Subcutaneous adipose tissue (tissue), 4 donors: ENCODE data around the gene SPSB1. TPM values are rescaled to one million over a fixed set of nuclear protein-coding genes. Genes with fewer than 3 reads are reported as not detected.

ENCODE experiments used
- CTCF ChIP-seq: fragments of 450-650 bp; IDR thresholded peaks from one replicate; pipeline ENCODE4 v1.5.1; 2016; ENCODE audit warnings: low read depth, mild to moderate bottlenecking, control low read depth, antibody characterized with exemption, moderate library complexity
- total RNA-seq, 4 donors: library from RNA; depleted of rRNA; stranded (reverse); fragments of >200 nt; gene quantifications; one replicate each; pipeline ENCODE4 v1.1.0, GENCODE V29; 2016

SPSB1 gene
- total RNA-seq, 4 donors from 2014 or later, result 39.8 to 87.8 (median 53.6) TPM

DNA sequence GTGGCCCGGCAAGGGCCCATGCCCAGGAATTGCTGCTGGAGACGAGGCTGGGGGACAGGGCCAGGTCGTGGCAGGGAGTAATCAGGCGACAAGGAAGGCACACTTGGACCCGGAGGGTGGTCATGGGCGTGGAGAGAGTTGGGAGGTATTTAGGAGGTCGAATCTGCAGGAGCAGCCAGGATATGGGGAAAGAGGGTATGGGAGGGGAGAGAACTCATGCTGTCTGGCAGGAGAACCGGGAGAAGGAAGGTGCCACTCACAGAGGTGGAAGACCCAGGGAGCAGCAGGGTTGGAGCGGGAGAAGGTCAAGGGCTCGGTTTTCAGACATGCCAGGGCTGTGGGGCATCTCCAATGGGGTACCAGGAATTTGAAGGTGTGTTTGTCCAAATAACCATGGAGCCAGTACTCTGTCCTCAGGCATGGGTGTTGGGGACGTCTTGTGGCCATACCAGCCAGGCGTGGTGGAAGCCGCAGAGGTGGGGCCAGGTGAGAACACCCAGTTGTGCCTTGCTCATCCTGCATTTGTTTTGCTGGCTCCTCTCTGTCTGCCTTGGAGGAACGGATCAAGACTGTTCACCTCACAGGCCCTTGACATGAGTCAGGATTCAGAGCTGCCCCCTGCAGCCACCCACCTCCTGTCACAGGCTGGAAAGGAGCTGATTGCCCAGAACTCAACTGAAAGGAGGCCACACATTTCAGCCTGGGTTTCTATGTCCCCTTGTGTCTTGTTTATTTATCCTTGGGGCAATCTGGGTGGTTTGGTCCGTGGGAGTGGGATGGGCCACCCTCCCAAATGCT is 111.6 kb downstream of the SPSB1 start:
- TF ChIP-seq CTCF, result no peak

GRCh38 chr1:9406111-9406510 is 113.4 kb downstream of the SPSB1 start:
- TF ChIP-seq CTCF, result no peak

DNA sequence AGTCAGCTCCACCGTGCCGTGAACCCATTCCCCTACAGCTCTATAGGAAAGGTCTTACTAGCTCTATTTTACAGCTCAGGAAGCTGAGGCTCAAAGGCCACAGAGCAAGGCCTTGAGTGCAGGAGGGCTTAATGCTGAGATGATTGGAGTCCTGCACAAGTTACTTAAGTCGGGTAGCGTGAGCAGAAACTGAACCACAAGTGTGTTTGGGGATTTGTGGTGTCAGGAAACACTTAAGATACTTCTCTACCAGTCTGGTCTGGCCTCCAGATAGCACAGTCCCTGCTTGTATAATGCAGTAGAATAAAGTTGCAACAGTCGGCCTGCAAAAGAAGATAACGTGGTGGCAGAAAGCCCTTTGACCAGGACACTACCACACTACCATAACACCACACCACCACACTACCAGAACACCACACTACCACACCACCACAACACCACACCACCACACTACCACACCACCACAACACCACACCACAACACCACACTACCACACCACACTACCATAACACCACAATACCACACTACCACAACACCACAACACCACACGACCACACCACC is 118.1 kb downstream of the SPSB1 start:
- no peak for TF ChIP-seq CTCF

DNA sequence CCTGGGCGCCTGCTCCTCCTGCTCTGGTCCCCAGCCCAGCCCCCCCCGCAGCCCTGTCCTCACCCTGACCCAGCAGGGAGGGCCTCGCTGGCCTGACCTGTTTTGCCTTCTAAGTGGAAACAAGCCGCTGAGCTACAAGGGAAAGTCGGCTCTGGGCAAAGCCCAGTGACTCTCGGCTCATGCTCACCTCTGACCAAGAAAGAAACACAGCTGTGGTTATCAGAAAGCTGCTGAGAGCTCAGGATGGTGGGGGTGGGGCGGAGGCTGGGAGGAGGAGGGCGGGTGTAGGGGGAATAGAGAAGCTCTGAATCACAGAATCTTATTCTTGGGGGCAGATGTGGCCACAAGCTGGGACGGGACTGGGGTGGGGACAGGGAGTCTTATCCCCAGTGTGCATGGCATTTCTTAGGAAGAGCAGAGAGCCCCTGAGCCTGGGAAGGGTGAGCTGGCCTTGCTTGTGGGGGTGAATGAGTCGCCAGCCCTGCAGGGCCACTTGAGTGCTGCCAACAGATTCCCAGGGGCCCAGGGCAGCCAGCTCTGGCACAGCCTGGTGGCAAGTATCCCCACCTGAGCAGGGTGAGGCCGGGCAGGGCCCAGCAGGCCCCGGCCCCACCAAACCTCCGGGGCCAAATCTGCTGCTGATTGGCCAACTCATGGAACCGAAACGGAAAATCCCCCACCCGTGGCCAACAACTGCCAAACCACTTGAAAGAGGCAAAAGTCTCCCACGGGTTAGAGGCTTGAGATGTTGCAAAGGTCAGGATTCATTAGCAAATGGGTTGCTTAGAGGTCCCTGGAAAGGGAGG is 120.6 kb downstream of the SPSB1 start:
- TF ChIP-seq CTCF, result no peak

- TF ChIP-seq CTCF, result no peak
These were observed 121.2 kb downstream of the SPSB1 start for GRCh38 chr1:9413877-9414213.

GRCh38 chr1:9416506-9416905 is 123.8 kb downstream of the SPSB1 start:
- TF ChIP-seq CTCF, result no peak

DNA sequence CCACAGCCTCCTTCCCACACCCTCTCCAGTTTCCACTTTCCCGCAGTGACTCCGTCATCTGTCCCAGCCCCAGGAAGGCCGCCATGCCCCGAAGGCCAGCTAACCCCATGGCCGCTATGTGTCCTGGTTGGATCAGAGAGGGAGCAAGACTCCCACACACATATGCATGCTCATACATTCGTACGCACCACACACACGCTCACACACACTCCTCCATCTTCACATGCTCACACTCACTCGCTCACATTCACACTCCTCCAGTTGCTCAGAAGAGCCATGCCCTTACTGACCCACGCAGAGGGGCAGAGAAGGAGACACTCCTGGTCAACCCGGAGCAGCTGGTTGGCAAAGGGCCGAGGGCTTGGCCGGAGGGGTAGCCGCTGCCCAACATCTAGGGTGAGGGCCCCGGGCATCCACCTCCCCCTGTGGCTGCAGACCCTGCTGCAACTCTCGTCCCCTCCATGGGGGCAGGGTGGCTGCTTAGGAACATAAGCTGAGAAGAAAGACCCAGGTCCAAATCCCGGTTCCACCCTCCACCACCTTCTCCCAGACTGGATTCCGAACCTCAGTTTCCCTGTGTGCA is 124.3 kb downstream of the SPSB1 start:
- no peak for TF ChIP-seq CTCF
